Stimulated activated CD8-positive, alpha-beta memory T cell treated with anti-CD3 and anti-CD28 coated beads, Interleukin-15, amount 100 ng/mL, for 4 hours (primary cell): ENCODE data around the gene FBXL19.
"Not testable (repeated sequence)": the region's sequence is repeated elsewhere in the genome, so short reads cannot be mapped to it uniquely, and the experiment has no call there.

Source experiments
- DNase-seq, 2 donors: peaks; one replicate each; pipeline ENCODE4 v3.0.0-alpha.2; 2020; ENCODE audit warnings: low read depth in 2 of 2

FBXL19 gene

GRCh38 chr16:30922960-30923535, 324 bp upstream of the FBXL19 start:
- DNase-seq, result peak; percentile 90 to 95

- DNase-seq, result no peak
Observed at GRCh38 chr16:30924076-30924912, 922 bp downstream of the FBXL19 start.

- DNase-seq, result no peak
Observed at GRCh38 chr16:30924913-30925631, 1.7 kb downstream of the FBXL19 start.

- DNase-seq, result no peak
Observed at GRCh38 chr16:30925632-30925987, 2.2 kb downstream of the FBXL19 start.

- no peak for DNase-seq
Observed at GRCh38 chr16:30925995-30926811, 2.8 kb downstream of the FBXL19 start.

- DNase-seq, result no peak
Observed at GRCh38 chr16:30926937-30927788, 3.8 kb downstream of the FBXL19 start.

- no peak for DNase-seq
Observed at GRCh38 chr16:30927789-30928378, 4.5 kb downstream of the FBXL19 start.

- DNase-seq, result no peak
Observed at GRCh38 chr16:30928390-30928789, 5.0 kb downstream of the FBXL19 start.

GRCh38 chr16:30929167-30929566, 5.8 kb downstream of the FBXL19 start:
- no peak for DNase-seq

GRCh38 chr16:30930160-30930571, 6.8 kb downstream of the FBXL19 start:
- no peak for DNase-seq

- DNase-seq, result no peak
Observed at GRCh38 chr16:30931068-30931650, 7.8 kb downstream of the FBXL19 start.

- no peak for DNase-seq
Observed at GRCh38 chr16:30934827-30935557, 11.6 kb downstream of the FBXL19 start.

- DNase-seq, result no peak
Observed at GRCh38 chr16:30937692-30938091, 14.3 kb downstream of the FBXL19 start.

GRCh38 chr16:30939571-30939970, 16.2 kb downstream of the FBXL19 start:
- not testable (repeated sequence) for DNase-seq

- no peak for DNase-seq
Observed at GRCh38 chr16:30941600-30942425, 18.4 kb downstream of the FBXL19 start.

GRCh38 chr16:30942426-30942806, 19.0 kb downstream of the FBXL19 start:
- DNase-seq, result no peak

- no peak for DNase-seq
Observed at GRCh38 chr16:30944352-30944751, 21.0 kb downstream of the FBXL19 start.

- no peak for DNase-seq
Observed at GRCh38 chr16:30946671-30947540, 23.5 kb downstream of the FBXL19 start.
